SIG-M5 (cell line): ENCODE data around the gene CABYR.
"Not testable (repeated sequence)": the region's sequence is repeated elsewhere in the genome, so short reads cannot be mapped to it uniquely, and the experiment has no call there.

Source experiments
- DNase-seq: peaks from one replicate; lab custom pipeline; 2025; lab: John Stamatoyannopoulos, UW

The CABYR gene

DNA sequence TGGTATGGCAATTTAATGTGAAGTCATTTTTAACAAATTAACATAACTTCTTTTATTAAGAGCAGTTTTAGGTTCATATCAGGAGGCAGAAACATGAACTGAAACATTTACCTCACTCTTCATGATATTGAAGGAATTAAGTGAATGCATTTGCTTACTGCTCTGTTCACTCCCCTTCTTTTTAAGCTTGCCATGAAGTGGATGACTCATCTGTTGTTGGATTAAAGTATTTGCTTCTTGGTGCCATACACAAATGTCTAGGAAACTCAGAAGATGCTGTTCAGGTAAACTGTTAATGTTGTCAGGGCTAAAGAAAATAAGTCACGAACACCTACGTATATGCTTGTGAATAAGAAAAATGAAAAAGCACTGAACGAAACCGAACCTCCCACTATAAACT is 10.2 kb upstream of the CABYR start:
- no peak for DNase-seq

DNA sequence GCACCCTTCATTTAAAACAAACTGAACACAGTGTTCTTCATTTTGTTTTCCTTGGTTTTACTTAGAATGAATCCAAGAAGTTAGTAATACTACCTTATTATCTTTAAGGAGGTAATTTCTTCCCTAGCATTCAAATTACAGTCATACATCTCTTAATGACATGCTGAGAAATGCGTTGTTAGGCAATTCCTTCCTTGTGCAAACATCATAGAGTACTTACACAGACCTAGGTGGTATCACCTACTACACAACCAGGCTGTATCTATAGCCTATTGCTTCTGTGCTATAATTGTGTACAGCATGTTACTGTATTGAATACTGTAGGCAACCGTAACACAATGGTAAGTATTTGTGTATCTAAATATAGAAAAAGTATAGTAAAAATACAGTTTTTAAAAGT is 8.4 kb upstream of the CABYR start:
- no peak for DNase-seq

- no peak for DNase-seq
Observed at GRCh38 chr18:24136967-24137373, 1.9 kb upstream of the CABYR start.

GRCh38 chr18:24138409-24138788 is 463 bp upstream of the CABYR start:
- DNase-seq = no peak

GRCh38 chr18:24140697-24141096 is 1.8 kb downstream of the CABYR start:
- no peak for DNase-seq

- DNase-seq = no peak
Observed at GRCh38 chr18:24142376-24142775, 3.5 kb downstream of the CABYR start.

GRCh38 chr18:24149591-24149990 is 10.7 kb downstream of the CABYR start:
- not testable (repeated sequence) for DNase-seq

GRCh38 chr18:24153397-24153796 is 14.5 kb downstream of the CABYR start:
- DNase-seq = no peak

DNA sequence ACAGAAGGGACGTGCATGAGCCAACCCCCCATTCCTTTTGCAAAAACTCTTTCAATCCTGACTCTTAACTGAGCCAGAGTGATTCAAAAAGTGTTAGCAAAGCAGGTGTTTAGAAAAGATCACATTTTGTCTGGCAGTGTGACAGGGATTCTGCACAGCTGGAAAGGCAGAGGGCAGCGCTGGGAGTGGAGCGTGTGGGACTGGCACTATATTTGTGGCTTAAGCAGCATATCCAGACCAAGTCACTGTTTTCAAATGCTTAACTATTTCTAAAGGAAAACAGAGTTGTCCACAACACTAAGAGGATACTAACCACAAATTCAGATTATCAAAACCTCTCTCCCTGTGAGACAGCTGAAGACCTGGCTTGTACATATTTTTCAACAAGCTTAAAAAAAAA is 19.0 kb downstream of the CABYR start:
- no peak for DNase-seq

GRCh38 chr18:24160086-24160485 is 21.2 kb downstream of the CABYR start:
- no peak for DNase-seq

- no peak for DNase-seq
Observed at GRCh38 chr18:24161304-24161703, 22.4 kb downstream of the CABYR start.

- no peak for DNase-seq
Observed at GRCh38 chr18:24168496-24168895, 29.6 kb downstream of the CABYR start.

DNA sequence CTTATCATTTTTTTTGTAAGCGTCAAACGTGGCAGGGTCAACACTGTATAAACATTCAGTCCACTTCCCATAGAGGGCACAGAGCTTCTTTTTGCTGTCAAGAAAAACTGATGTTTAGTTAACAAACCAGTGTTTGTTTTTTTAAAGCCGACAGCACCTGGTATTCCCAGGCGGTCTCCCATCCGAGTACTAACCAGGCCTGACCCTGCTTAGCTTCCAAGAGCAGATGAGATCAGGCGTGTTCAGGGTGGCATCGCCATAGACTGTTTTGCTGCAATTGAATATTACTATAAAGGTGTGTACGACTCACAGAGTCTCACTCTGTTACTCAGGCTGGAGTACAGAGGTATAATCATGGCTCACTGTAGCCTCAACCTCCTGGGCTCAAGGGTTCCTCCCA is 31.5 kb downstream of the CABYR start:
- no peak for DNase-seq

- no peak for DNase-seq
Observed at GRCh38 chr18:24173997-24174396, 35.1 kb downstream of the CABYR start.

GRCh38 chr18:24176727-24177416 is 38.0 kb downstream of the CABYR start:
- no peak for DNase-seq

GRCh38 chr18:24177499-24178133 is 38.8 kb downstream of the CABYR start:
- DNase-seq = no peak

DNA sequence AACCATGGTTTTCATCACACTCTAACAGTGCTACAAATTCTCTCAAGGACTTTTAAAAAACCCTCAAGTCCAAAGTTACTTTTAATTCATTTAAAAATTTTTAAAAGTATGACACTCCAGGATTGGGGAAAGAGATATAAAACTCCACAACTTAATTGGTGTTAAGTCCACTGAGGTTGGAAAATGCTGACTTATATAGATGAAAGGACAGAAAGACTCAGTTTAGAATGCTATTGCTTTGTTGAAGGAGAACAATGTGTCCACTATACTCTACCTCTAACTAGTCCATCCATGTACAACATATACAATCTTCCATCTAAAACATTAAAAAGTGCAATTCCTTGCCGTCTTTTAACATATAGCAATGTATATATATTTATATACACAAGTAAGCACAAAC is 41.2 kb downstream of the CABYR start:
- no peak for DNase-seq

GRCh38 chr18:24181806-24182205 is 42.9 kb downstream of the CABYR start:
- no peak for DNase-seq

GRCh38 chr18:24185805-24186204 is 46.9 kb downstream of the CABYR start:
- no peak for DNase-seq

- DNase-seq = no peak
Observed at GRCh38 chr18:24187049-24187448, 48.2 kb downstream of the CABYR start.

- no peak for DNase-seq
Observed at GRCh38 chr18:24187689-24188088, 48.8 kb downstream of the CABYR start.

DNA sequence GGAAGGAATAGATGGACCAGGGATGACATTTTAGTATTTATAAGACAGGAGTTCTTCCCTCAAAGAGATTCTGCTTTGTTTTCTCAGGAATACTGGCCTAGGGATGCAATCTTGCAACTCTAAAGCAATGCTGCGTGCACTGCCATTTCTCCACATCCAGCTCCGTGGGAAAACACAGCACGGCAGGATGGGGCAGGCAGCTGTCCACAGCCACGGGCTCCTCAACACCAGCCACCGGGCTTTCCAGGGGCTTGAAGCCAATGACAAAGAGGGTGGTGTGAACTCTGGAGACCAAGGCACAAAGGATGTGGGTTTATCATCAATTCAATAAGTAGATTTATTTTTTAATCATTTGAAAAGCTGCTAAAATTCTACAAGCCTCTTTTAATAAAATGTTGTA is 49.3 kb downstream of the CABYR start:
- no peak for DNase-seq

DNA sequence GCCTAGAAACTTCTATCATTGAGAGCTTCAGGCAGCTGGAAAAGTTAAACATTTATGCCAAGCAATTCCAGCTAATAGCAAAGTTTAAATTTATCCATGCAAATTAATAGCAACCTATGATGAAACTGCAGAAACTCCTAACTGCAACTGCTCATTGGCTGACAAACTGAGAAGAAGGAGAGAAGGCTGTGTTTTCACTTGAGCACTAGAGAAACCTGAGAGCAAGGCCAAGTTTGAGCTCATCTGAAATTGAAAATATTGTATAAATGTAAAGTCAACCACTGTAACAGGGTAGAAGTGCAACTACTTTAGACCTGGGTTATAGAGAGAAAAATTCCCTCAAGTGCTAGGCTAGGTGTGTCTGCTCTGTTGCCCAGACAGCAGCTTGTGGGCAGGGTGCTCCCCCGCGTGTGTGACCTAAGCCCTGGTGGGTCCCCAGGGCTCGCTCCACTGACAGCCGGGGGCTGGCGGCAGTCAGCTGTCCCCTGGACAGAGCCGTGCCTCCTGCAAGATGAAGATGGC is 50.2 kb downstream of the CABYR start:
- DNase-seq = no peak
